ENCODE results near the gene CREB5. TPM values are rescaled to one million over a fixed set of nuclear protein-coding genes. Genes with fewer than 3 reads are reported as not detected.

Gene CREB5
- total RNA-seq, 1 donor from 2014 or later, result 52.2 TPM

GRCh38 chr7:28724563-28724962, 312.2 kb downstream of the CREB5 start:
- Histone ChIP-seq H3K4me1 (ENCODE audit: control insufficient read depth in 3 of 3, insufficient read depth in 3 of 3, low read length in 3 of 3) (peaks cover 3 to 7% (median 5%) of the 10 kb centered on the region in 3 donors), H3K4me3 (ENCODE audit: low read length in 3 of 3) (no peak overlapping the region), H3K9ac (ENCODE audit: low read depth in 1 of 3, low read length in 3 of 3) (no peak overlapping the region), H3K27ac (ENCODE audit: low read depth, low read length) (no peak overlapping the region), H3K9me3 (ENCODE audit: control insufficient read depth in 3 of 3, low read length in 3 of 3) (no peaks in the 10 kb centered on the region), H3K27me3 (ENCODE audit: control insufficient read depth in 3 of 3, insufficient read depth in 3 of 3, low read length in 3 of 3) (no peaks in the 10 kb centered on the region), H3K36me3 (ENCODE audit: control insufficient read depth in 3 of 3, insufficient read depth in 3 of 3, low read length in 3 of 3) (peaks cover 0 to 9% (median 4%) of the 10 kb centered on the region in 3 donors)

- H3K27ac ChIP-seq (ENCODE audit: low read depth, low read length), result no peak overlapping the region
Measured at GRCh38 chr7:28725045-28725642, 312.8 kb downstream of the CREB5 start.

GRCh38 chr7:28725911-28726310, 313.6 kb downstream of the CREB5 start:
- Histone ChIP-seq H3K4me3 (ENCODE audit: low read length in 3 of 3) (no peak overlapping the region), H3K9me3 (ENCODE audit: control insufficient read depth in 3 of 3, low read length in 3 of 3) (no peaks in the 10 kb centered on the region), H3K9ac (ENCODE audit: low read depth in 1 of 3, low read length in 3 of 3) (no peak overlapping the region), H3K4me1 (ENCODE audit: control insufficient read depth in 3 of 3, insufficient read depth in 3 of 3, low read length in 3 of 3) (peaks cover 3 to 7% (median 5%) of the 10 kb centered on the region in 3 donors), H3K27ac (ENCODE audit: low read depth, low read length) (no peak overlapping the region), H3K27me3 (ENCODE audit: control insufficient read depth in 3 of 3, insufficient read depth in 3 of 3, low read length in 3 of 3) (no peaks in the 10 kb centered on the region), H3K36me3 (ENCODE audit: control insufficient read depth in 3 of 3, insufficient read depth in 3 of 3, low read length in 3 of 3) (peaks cover 0 to under 1% (median 0%) of the 10 kb centered on the region in 3 donors)

More at GRCh38 chr7:28725045-28725642, 312.8 kb downstream of the CREB5 start:
- H3K36me3 ChIP-seq (ENCODE audit: control insufficient read depth in 3 of 3, insufficient read depth in 3 of 3, low read length in 3 of 3), result peaks cover 0 to 7% (median 4%) of the 10 kb centered on the region in 3 donors
- no peaks in the 10 kb centered on the region for H3K9me3 ChIP-seq (ENCODE audit: control insufficient read depth in 3 of 3, low read length in 3 of 3)
- H3K9ac ChIP-seq (ENCODE audit: low read depth in 1 of 3, low read length in 3 of 3), result no peak overlapping the region
- H3K4me3 ChIP-seq (ENCODE audit: low read length in 3 of 3), result no peak overlapping the region
- H3K27me3 ChIP-seq (ENCODE audit: control insufficient read depth in 3 of 3, insufficient read depth in 3 of 3, low read length in 3 of 3), result no peaks in the 10 kb centered on the region
- peaks cover 3 to 7% (median 5%) of the 10 kb centered on the region in 3 donors for H3K4me1 ChIP-seq (ENCODE audit: control insufficient read depth in 3 of 3, insufficient read depth in 3 of 3, low read length in 3 of 3)

- H3K36me3 ChIP-seq (ENCODE audit: control insufficient read depth in 3 of 3, insufficient read depth in 3 of 3, low read length in 3 of 3), result no peaks in the 10 kb centered on the region
- H3K9ac ChIP-seq (ENCODE audit: low read depth in 1 of 3, low read length in 3 of 3), result no peak overlapping the region
- no peaks in the 10 kb centered on the region for H3K27me3 ChIP-seq (ENCODE audit: control insufficient read depth in 3 of 3, insufficient read depth in 3 of 3, low read length in 3 of 3)
- no peaks in the 10 kb centered on the region for H3K9me3 ChIP-seq (ENCODE audit: control insufficient read depth in 3 of 3, low read length in 3 of 3)
- H3K4me1 ChIP-seq (ENCODE audit: control insufficient read depth in 3 of 3, insufficient read depth in 3 of 3, low read length in 3 of 3), result peaks cover 3 to 8% (median 5%) of the 10 kb centered on the region in 3 donors
- no peak overlapping the region for H3K27ac ChIP-seq (ENCODE audit: low read depth, low read length)
- H3K4me3 ChIP-seq (ENCODE audit: low read length in 3 of 3), result no peak overlapping the region
Measured at GRCh38 chr7:28726555-28726954, 314.2 kb downstream of the CREB5 start.

- Histone ChIP-seq H3K4me3 (ENCODE audit: low read length in 3 of 3) (no peak overlapping the region), H3K9me3 (ENCODE audit: control insufficient read depth in 3 of 3, low read length in 3 of 3) (no peaks in the 10 kb centered on the region), H3K9ac (ENCODE audit: low read depth in 1 of 3, low read length in 3 of 3) (no peak overlapping the region), H3K36me3 (ENCODE audit: control insufficient read depth in 3 of 3, insufficient read depth in 3 of 3, low read length in 3 of 3) (no peaks in the 10 kb centered on the region), H3K4me1 (ENCODE audit: control insufficient read depth in 3 of 3, insufficient read depth in 3 of 3, low read length in 3 of 3) (peaks cover 11 to 20% (median 13%) of the 10 kb centered on the region in 3 donors), H3K27me3 (ENCODE audit: control insufficient read depth in 3 of 3, insufficient read depth in 3 of 3, low read length in 3 of 3) (no peaks in the 10 kb centered on the region), H3K27ac (ENCODE audit: low read depth, low read length) (no peak overlapping the region)
Measured at GRCh38 chr7:28729281-28729680, 317.0 kb downstream of the CREB5 start.

- Histone ChIP-seq H3K4me1 (ENCODE audit: control insufficient read depth in 3 of 3, insufficient read depth in 3 of 3, low read length in 3 of 3) (peaks cover 11 to 20% (median 13%) of the 10 kb centered on the region in 3 donors), H3K36me3 (ENCODE audit: control insufficient read depth in 3 of 3, insufficient read depth in 3 of 3, low read length in 3 of 3) (no peaks in the 10 kb centered on the region), H3K27me3 (ENCODE audit: control insufficient read depth in 3 of 3, insufficient read depth in 3 of 3, low read length in 3 of 3) (no peaks in the 10 kb centered on the region), H3K4me3 (ENCODE audit: low read length in 3 of 3) (no peak overlapping the region), H3K9me3 (ENCODE audit: control insufficient read depth in 3 of 3, low read length in 3 of 3) (no peaks in the 10 kb centered on the region), H3K9ac (ENCODE audit: low read depth in 1 of 3, low read length in 3 of 3) (no peak overlapping the region), H3K27ac (ENCODE audit: low read depth, low read length) (no peak overlapping the region)
Measured at GRCh38 chr7:28729727-28730126, 317.4 kb downstream of the CREB5 start.

- no peak overlapping the region for H3K9ac ChIP-seq (ENCODE audit: low read depth in 1 of 3, low read length in 3 of 3)
Measured at GRCh38 chr7:28731092-28731658, 318.9 kb downstream of the CREB5 start.

GRCh38 chr7:28732071-28732869, 320.0 kb downstream of the CREB5 start:
- Histone ChIP-seq H3K9ac (ENCODE audit: low read depth in 1 of 3, low read length in 3 of 3) (peak overlapping the region in 1 of 3 donors; percentile 32), H3K9me3 (ENCODE audit: control insufficient read depth in 3 of 3, low read length in 3 of 3) (no peaks in the 10 kb centered on the region), H3K4me3 (ENCODE audit: low read length in 3 of 3) (peak overlapping the region in 2 of 3 donors; percentile 2 to 44), H3K36me3 (ENCODE audit: control insufficient read depth in 3 of 3, insufficient read depth in 3 of 3, low read length in 3 of 3) (no peaks in the 10 kb centered on the region), H3K4me1 (ENCODE audit: control insufficient read depth in 3 of 3, insufficient read depth in 3 of 3, low read length in 3 of 3) (peaks cover 8 to 12% (median 8%) of the 10 kb centered on the region in 3 donors), H3K27me3 (ENCODE audit: control insufficient read depth in 3 of 3, insufficient read depth in 3 of 3, low read length in 3 of 3) (no peaks in the 10 kb centered on the region), H3K27ac (ENCODE audit: low read depth, low read length) (peak overlapping the region; percentile 61)

More at GRCh38 chr7:28731092-28731658, 318.9 kb downstream of the CREB5 start:
- H3K4me1 ChIP-seq (ENCODE audit: control insufficient read depth in 3 of 3, insufficient read depth in 3 of 3, low read length in 3 of 3), result peaks cover 9 to 17% (median 13%) of the 10 kb centered on the region in 3 donors
- H3K9me3 ChIP-seq (ENCODE audit: control insufficient read depth in 3 of 3, low read length in 3 of 3), result no peaks in the 10 kb centered on the region
- H3K27me3 ChIP-seq (ENCODE audit: control insufficient read depth in 3 of 3, insufficient read depth in 3 of 3, low read length in 3 of 3), result no peaks in the 10 kb centered on the region
- H3K27ac ChIP-seq (ENCODE audit: low read depth, low read length), result peak overlapping the region; percentile 61
- H3K4me3 ChIP-seq (ENCODE audit: low read length in 3 of 3), result no peak overlapping the region
- no peaks in the 10 kb centered on the region for H3K36me3 ChIP-seq (ENCODE audit: control insufficient read depth in 3 of 3, insufficient read depth in 3 of 3, low read length in 3 of 3)

- no peaks in the 10 kb centered on the region for H3K9me3 ChIP-seq (ENCODE audit: control insufficient read depth in 3 of 3, low read length in 3 of 3)
- no peak overlapping the region for H3K4me3 ChIP-seq (ENCODE audit: low read length in 3 of 3)
- no peak overlapping the region for H3K9ac ChIP-seq (ENCODE audit: low read depth in 1 of 3, low read length in 3 of 3)
- peaks cover 8 to 12% (median 9%) of the 10 kb centered on the region in 3 donors for H3K4me1 ChIP-seq (ENCODE audit: control insufficient read depth in 3 of 3, insufficient read depth in 3 of 3, low read length in 3 of 3)
- H3K36me3 ChIP-seq (ENCODE audit: control insufficient read depth in 3 of 3, insufficient read depth in 3 of 3, low read length in 3 of 3), result no peaks in the 10 kb centered on the region
- H3K27me3 ChIP-seq (ENCODE audit: control insufficient read depth in 3 of 3, insufficient read depth in 3 of 3, low read length in 3 of 3), result no peaks in the 10 kb centered on the region
- H3K27ac ChIP-seq (ENCODE audit: low read depth, low read length), result peak overlapping the region; percentile 61
Measured at GRCh38 chr7:28733035-28733434, 320.7 kb downstream of the CREB5 start.

GRCh38 chr7:28738412-28738811, 326.1 kb downstream of the CREB5 start:
- Histone ChIP-seq H3K9ac (ENCODE audit: low read depth in 1 of 3, low read length in 3 of 3) (no peak overlapping the region), H3K4me1 (ENCODE audit: control insufficient read depth in 3 of 3, insufficient read depth in 3 of 3, low read length in 3 of 3) (peaks cover 2 to 5% (median 2%) of the 10 kb centered on the region in 3 donors), H3K27ac (ENCODE audit: low read depth, low read length) (no peak overlapping the region), H3K36me3 (ENCODE audit: control insufficient read depth in 3 of 3, insufficient read depth in 3 of 3, low read length in 3 of 3) (no peaks in the 10 kb centered on the region), H3K9me3 (ENCODE audit: control insufficient read depth in 3 of 3, low read length in 3 of 3) (no peaks in the 10 kb centered on the region), H3K27me3 (ENCODE audit: control insufficient read depth in 3 of 3, insufficient read depth in 3 of 3, low read length in 3 of 3) (no peaks in the 10 kb centered on the region), H3K4me3 (ENCODE audit: low read length in 3 of 3) (no peak overlapping the region)
